A549 (cell line): Measurements from ENCODE around the gene PPP2R5A. TPM values are rescaled to one million over a fixed set of nuclear protein-coding genes. Genes with fewer than 3 reads are reported as not detected.
A peak's percentile ranks its signal among the peaks of the same experiment; 100 is the strongest.

ENCODE experiments used
- ATAC-seq, 2 experiments: fragments of 200-7000 bp in 1 of 2; fragments of >200 bp in 1 of 2; cut with Nextera tagmentation in 1 of 2; cut with Tn5 transposase in 1 of 2; 3 replicates each; pipeline versions ENCODE4 v1.8.0 to v1.9.1; 2018 to 2020; ENCODE audit warnings: mild to moderate bottlenecking in 1 of 2, moderate library complexity in 1 of 2
- CTCF ChIA-PET: fragments of 300-600 bp; sonication (Branson Sonifier 250); formaldehyde crosslinking; extraction: SDS; loops from one replicate; lab custom pipeline; 2021; ENCODE audit warnings: antibody characterized with exemption, inconsistent platforms; lab: Yijun Ruan, JAX
- POLR2A ChIA-PET: fragments of 350-600 bp; formaldehyde crosslinking; extraction: SDS; loops from one replicate; lab custom pipeline; 2021; ENCODE audit warnings: antibody characterized with exemption, inconsistent platforms; lab: Yijun Ruan, JAX
- DNase-seq, 2 experiments: peaks; one replicate each; pipeline versions ENCODE4 v3.0.0 to v3.0.0-alpha.2; 2011 to 2016; ENCODE audit warnings: low read depth in 1 of 2, low spot score in 1 of 2
- FAIRE-seq: peaks from 2 replicates; lab custom pipeline; 2011; peaks lifted over from hg19 to GRCh38; lab: Jason Lieb, UNC
- H3K27ac ChIP-seq, 2 experiments: fragments of >200 bp; sonication (Bioruptor Twin); formaldehyde crosslinking; 3 replicates each; pipeline ENCODE4 v1.5.1; 2016 to 2017
- H3K4me1 ChIP-seq: fragments of >200 bp; sonication (Bioruptor Twin); formaldehyde crosslinking; 3 replicates; pipeline ENCODE4 v1.6.1; 2016
- H3K4me2 ChIP-seq: fragments of >200 bp; sonication (Bioruptor Twin); formaldehyde crosslinking; 3 replicates; pipeline ENCODE4 v1.6.1; 2016
- H3K4me3 ChIP-seq: fragments of >200 bp; sonication (Bioruptor Twin); formaldehyde crosslinking; 3 replicates; pipeline ENCODE4 v1.5.1; 2016
- H3K9me3 ChIP-seq: fragments of >200 bp; sonication (Bioruptor Twin); formaldehyde crosslinking; 3 replicates; pipeline ENCODE4 v1.6.1; 2016
- CEBPB ChIP-seq, 2 experiments: fragments of >200 bp in 1 of 2; sonication (Bioruptor Twin) in 1 of 2; formaldehyde crosslinking in 1 of 2; IDR thresholded peaks; 2 replicates each; pipeline ENCODE4 v1.6.1; 2012 to 2016
- CHD4 ChIP-seq: fragments of 200-600 bp; sonication (generic); IDR thresholded peaks from 2 replicates; pipeline ENCODE4 v1.6.1; 2016; ENCODE audit warnings: antibody characterized with exemption, mild to moderate bottlenecking, borderline replicate concordance
- EHF ChIP-seq: fragments of 250-450 bp; sonication (Bioruptor Pico); IDR thresholded peaks from 2 replicates; pipeline ENCODE4 v1.5.0; 2020; ENCODE audit warnings: mild to moderate bottlenecking
- EP300 ChIP-seq, 2 experiments: fragments of >200 bp; sonication (Bioruptor Twin); formaldehyde crosslinking; IDR thresholded peaks; 2 replicates in 1 of 2; 3 replicates in 1 of 2; pipeline ENCODE4 v1.6.1; 2016 to 2017
- ESRRA ChIP-seq: fragments of 150-350 bp; IDR thresholded peaks from 2 replicates; pipeline ENCODE4 v1.6.1; 2014; ENCODE audit warnings: mild to moderate bottlenecking, low read length, borderline replicate concordance
- GATA3 ChIP-seq: IDR thresholded peaks from 2 replicates; pipeline ENCODE4 v1.6.1; 2012; ENCODE audit warnings: borderline replicate concordance
- HOXB13 ChIP-seq: fragments of 250-450 bp; sonication (Bioruptor Pico); IDR thresholded peaks from 2 replicates; pipeline ENCODE4 v1.5.0; 2020; ENCODE audit warnings: low read depth, mild to moderate bottlenecking, moderate library complexity
- HOXB5 ChIP-seq: fragments of 250-450 bp; sonication (Bioruptor Pico); IDR thresholded peaks from 2 replicates; pipeline ENCODE4 v1.5.0; 2020; ENCODE audit warnings: mild to moderate bottlenecking, moderate library complexity
- JUNB ChIP-seq: fragments of >200 bp; sonication (Bioruptor Twin); formaldehyde crosslinking; IDR thresholded peaks from 2 replicates; pipeline ENCODE4 v1.6.1; 2016
- KDM1A ChIP-seq: fragments of 200-600 bp; sonication (generic); IDR thresholded peaks from 2 replicates; pipeline ENCODE4 v1.6.1; 2016; ENCODE audit warnings: low read depth, mild to moderate bottlenecking
- NR3C1 ChIP-seq: fragments of >200 bp; sonication (Bioruptor Twin); formaldehyde crosslinking; IDR thresholded peaks from 3 replicates; pipeline ENCODE4 v1.6.1; 2017
- PHF8 ChIP-seq: fragments of 200-600 bp; sonication (generic); IDR thresholded peaks from 2 replicates; pipeline ENCODE4 v1.6.1; 2016; ENCODE audit warnings: low read depth, mild to moderate bottlenecking, antibody characterized with exemption, moderate library complexity, borderline replicate concordance
- POLR2A ChIP-seq: IDR thresholded peaks from 2 replicates; pipeline ENCODE4 v1.6.1; 2012; ENCODE audit warnings: mild to moderate bottlenecking, low read length
- POLR2AphosphoS2 ChIP-seq: conservative IDR thresholded peaks from 2 replicates; pipeline ENCODE4 v1.6.1; 2012; ENCODE audit warnings: low read length, improper control_type of control experiment, inconsistent platforms
- SREBF2 ChIP-seq: fragments of 450-650 bp; IDR thresholded peaks from 2 replicates; pipeline ENCODE4 v1.6.1; 2014; ENCODE audit warnings: mild to moderate bottlenecking, moderate library complexity
- TFCP2L1 ChIP-seq: fragments of 250-450 bp; sonication (Bioruptor Pico); IDR thresholded peaks from 2 replicates; pipeline ENCODE4 v1.5.0; 2021; ENCODE audit warnings: mild to moderate bottlenecking
- TP53 ChIP-seq: fragments of 250-450 bp; sonication (Bioruptor Pico); IDR thresholded peaks from 2 replicates; pipeline ENCODE4 v1.5.0; 2021; ENCODE audit warnings: mild to moderate bottlenecking, moderate library complexity
- ZC3H11A ChIP-seq: fragments of 450-650 bp; IDR thresholded peaks from 2 replicates; pipeline ENCODE4 v1.6.1; 2014; ENCODE audit warnings: antibody characterized with exemption, mild to moderate bottlenecking
- WGBS: methylation state at CpG from one replicate; pipeline ENCODE4 v1.1.6; 2017; ENCODE audit errors: missing lambda C conversion rate; 5-methylcytosine and 5-hydroxymethylcytosine counted together
- polyA plus RNA-seq, 4 experiments: library from polyadenylated mRNA; depleted of rRNA in 3 of 4; stranded (reverse); fragments of >200 nt; fragmentation: RNase III in 1 of 4; extraction: RNeasy Plus Mini Kit Qiagen cat#74134 plus additional on column Dnase treatment in 1 of 4; gene quantifications; 2 replicates in 3 of 4; 3 replicates in 1 of 4; pipeline ENCODE4 v1.2.3, GENCODE V29; 2011 to 2017
- TF ChIP-seq, protein P1 (sequence below): fragments of 200-600 bp; sonication (generic); IDR thresholded peaks from 2 replicates; pipeline ENCODE4 v1.6.1; 2016; ENCODE audit warnings: antibody characterized with exemption, mild to moderate bottlenecking, moderate library complexity
- TF ChIP-seq, protein P2 (sequence below): IDR thresholded peaks from 2 replicates; pipeline ENCODE4 v1.6.1; 2012; ENCODE audit warnings: low read depth, borderline replicate concordance
- TF ChIP-seq, protein P3 (sequence below): fragments of >200 bp; sonication (Bioruptor Twin); formaldehyde crosslinking; IDR thresholded peaks from 3 replicates; pipeline ENCODE4 v1.5.1; 2016

The PPP2R5A gene
- polyA plus RNA-seq, 2 of the 4 experiments (the other 2 are of a cell fraction), result 14.9 to 37.6 TPM

DNA sequence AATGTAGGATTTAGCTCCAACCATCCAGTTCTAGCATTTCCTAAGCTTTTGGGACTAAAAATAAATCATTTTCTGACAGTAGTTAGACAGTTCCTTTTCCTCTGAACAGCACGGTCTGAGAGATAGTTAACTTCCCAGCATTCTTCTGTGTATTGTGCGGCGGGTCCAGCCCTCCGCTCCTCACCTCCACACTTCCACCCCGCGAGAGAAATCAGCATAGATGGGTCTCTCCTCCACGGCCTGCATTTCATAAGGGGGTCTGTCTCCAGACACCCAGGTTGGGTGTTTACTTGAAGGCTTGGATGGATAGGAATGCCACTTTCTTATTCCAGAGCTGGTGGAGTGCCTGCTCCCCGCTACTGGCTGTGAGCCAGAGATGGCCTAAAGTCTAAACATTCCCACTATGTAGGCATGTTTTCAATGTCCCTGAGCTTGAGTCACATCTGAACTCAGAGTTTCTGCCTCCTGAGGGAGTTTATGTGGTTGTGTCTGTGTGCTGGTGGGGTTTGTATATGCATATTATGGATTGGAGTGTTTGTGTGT is 38.0 kb upstream of the PPP2R5A start:
- Histone ChIP-seq H3K27ac (no peak overlapping the region), H3K4me2 (no peak overlapping the region), H3K4me3 (no peak overlapping the region), H3K4me1 (no peaks in the 10 kb centered on the region), H3K9me3 (no peaks in the 10 kb centered on the region)
- ATAC-seq, result no peak
- ChIA-PET CTCF (interaction anchor here (0.7 to 1.6 kb wide), 3 partner anchors 12 to 176 kb away, joined by 3 to 4 read pairs (median 3); no protein-coding TSS in a partner anchor), POLR2A (no interaction called here)
- no peak for FAIRE-seq
- TF ChIP-seq, protein P1, sequence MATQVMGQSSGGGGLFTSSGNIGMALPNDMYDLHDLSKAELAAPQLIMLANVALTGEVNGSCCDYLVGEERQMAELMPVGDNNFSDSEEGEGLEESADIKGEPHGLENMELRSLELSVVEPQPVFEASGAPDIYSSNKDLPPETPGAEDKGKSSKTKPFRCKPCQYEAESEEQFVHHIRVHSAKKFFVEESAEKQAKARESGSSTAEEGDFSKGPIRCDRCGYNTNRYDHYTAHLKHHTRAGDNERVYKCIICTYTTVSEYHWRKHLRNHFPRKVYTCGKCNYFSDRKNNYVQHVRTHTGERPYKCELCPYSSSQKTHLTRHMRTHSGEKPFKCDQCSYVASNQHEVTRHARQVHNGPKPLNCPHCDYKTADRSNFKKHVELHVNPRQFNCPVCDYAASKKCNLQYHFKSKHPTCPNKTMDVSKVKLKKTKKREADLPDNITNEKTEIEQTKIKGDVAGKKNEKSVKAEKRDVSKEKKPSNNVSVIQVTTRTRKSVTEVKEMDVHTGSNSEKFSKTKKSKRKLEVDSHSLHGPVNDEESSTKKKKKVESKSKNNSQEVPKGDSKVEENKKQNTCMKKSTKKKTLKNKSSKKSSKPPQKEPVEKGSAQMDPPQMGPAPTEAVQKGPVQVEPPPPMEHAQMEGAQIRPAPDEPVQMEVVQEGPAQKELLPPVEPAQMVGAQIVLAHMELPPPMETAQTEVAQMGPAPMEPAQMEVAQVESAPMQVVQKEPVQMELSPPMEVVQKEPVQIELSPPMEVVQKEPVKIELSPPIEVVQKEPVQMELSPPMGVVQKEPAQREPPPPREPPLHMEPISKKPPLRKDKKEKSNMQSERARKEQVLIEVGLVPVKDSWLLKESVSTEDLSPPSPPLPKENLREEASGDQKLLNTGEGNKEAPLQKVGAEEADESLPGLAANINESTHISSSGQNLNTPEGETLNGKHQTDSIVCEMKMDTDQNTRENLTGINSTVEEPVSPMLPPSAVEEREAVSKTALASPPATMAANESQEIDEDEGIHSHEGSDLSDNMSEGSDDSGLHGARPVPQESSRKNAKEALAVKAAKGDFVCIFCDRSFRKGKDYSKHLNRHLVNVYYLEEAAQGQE, result no peak
- 77% methylated on average over 8 of the region's 8 CpGs for WGBS
- no peak for DNase-seq

DNA sequence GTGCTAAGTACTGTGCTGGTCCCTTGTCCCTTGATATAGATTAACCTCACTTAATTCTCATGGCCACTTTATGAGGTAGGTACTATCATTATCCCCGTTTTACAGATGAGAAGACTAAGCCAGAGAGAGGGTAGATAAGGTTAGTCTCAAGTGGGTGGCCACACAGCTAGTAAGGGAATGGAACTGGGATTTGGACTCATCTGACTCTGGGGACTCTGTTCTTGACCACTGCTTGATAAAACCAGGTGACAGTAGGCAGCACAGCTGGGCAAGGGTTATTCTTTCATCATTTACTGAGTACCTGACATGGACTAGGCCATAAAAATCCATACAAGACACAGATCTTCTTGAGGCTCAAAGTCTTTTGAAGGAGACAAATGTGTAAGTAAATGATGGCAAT is 37.2 kb upstream of the PPP2R5A start:
- ChIA-PET CTCF (interaction anchor here (0.7 to 1.6 kb wide), 3 partner anchors 11 to 177 kb away, joined by 3 to 4 read pairs (median 3); no protein-coding TSS in a partner anchor), POLR2A (no interaction called here)
- FAIRE-seq (no peak), DNase-seq (no peak), ATAC-seq (no peak)
- no peaks in the 10 kb centered on the region for H3K4me1 ChIP-seq
- H3K9me3 ChIP-seq, result no peaks in the 10 kb centered on the region
- H3K27ac ChIP-seq, result no peak overlapping the region
- TF ChIP-seq JUNB (no peak), TP53 (no peak), GATA3 (no peak), HOXB5 (no peak), EP300 (IDR thresholded peaks at IDR 0.05) (no peak), ESRRA (no peak), CHD4 (no peak), NR3C1 (no peak), SREBF2 (no peak), TFCP2L1 (CRISPR knock-in tag) (no peak), POLR2A (no peak), POLR2AphosphoS2 (no peak), EHF (CRISPR knock-in tag) (no peak), HOXB13 (CRISPR knock-in tag) (no peak)
- TF ChIP-seq, protein P2, sequence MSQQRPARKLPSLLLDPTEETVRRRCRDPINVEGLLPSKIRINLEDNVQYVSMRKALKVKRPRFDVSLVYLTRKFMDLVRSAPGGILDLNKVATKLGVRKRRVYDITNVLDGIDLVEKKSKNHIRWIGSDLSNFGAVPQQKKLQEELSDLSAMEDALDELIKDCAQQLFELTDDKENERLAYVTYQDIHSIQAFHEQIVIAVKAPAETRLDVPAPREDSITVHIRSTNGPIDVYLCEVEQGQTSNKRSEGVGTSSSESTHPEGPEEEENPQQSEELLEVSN, result no peak
- H3K4me3 ChIP-seq, result no peak overlapping the region
- 50% methylated on average over 1 of the region's 1 CpG for WGBS
- no peak overlapping the region for H3K4me2 ChIP-seq

DNA sequence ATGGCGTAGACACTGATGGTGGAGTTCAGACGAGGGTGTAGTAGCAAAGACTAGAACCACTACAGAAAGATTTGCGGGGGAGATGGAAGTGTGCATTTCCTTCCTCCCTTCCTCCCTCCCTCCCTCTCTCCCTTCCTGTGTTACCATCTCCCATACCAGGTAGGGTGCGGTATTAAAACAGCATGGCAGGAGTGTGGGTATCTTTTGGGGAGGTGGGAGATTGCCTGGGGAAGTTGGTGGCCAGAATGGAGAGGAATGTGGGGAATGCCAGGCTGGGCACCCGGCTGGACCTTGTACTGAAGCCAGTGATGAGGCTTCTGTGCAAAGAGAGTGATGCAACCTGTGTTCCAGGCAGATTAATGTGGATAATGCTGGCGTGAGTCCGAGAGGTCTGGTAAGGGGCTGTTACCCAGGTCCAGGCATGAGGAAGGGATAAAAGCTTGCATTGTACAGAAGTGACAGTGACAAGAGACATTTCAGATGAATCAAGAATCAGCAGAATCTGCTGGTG is 30.3 kb upstream of the PPP2R5A start:
- ChIA-PET POLR2A (no interaction called here), CTCF (interaction anchor here (0.9 kb wide), 1 partner anchor 18 kb away, joined by 3 read pairs; no protein-coding TSS in a partner anchor)
- TF ChIP-seq KDM1A (no peak), PHF8 (no peak), ZC3H11A (no peak), CEBPB (IDR thresholded peaks at IDR 0.05) (0 out of 4 replicates have a peak, but pooled peaks of 1 of the 2 experiments have one; percentile 9)
- TF ChIP-seq, protein P3, sequence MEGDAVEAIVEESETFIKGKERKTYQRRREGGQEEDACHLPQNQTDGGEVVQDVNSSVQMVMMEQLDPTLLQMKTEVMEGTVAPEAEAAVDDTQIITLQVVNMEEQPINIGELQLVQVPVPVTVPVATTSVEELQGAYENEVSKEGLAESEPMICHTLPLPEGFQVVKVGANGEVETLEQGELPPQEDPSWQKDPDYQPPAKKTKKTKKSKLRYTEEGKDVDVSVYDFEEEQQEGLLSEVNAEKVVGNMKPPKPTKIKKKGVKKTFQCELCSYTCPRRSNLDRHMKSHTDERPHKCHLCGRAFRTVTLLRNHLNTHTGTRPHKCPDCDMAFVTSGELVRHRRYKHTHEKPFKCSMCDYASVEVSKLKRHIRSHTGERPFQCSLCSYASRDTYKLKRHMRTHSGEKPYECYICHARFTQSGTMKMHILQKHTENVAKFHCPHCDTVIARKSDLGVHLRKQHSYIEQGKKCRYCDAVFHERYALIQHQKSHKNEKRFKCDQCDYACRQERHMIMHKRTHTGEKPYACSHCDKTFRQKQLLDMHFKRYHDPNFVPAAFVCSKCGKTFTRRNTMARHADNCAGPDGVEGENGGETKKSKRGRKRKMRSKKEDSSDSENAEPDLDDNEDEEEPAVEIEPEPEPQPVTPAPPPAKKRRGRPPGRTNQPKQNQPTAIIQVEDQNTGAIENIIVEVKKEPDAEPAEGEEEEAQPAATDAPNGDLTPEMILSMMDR, result no peak
- H3K4me2 ChIP-seq, result peak overlapping the region; percentile 50
- no peak overlapping the region for H3K4me3 ChIP-seq
- DNase-seq, result peak in 1 of 2 experiments; percentile 44
- H3K27ac ChIP-seq, result peak overlapping the region; percentile 27 to 43; a peak in 3 of 6 replicates
- peaks cover 10% of the 10 kb centered on the region for H3K4me1 ChIP-seq
- no peaks in the 10 kb centered on the region for H3K9me3 ChIP-seq
- no peak for FAIRE-seq
- WGBS, result 51% methylated on average over 7 of the region's 7 CpGs
- peak in 1 of 2 experiments; percentile 81; a peak in 4 of 6 replicates for ATAC-seq
